ENCODE measurements around the gene SERTAD3. TPM values are rescaled to one million over a fixed set of nuclear protein-coding genes. Genes with fewer than 3 reads are reported as not detected.

Gene SERTAD3
- total RNA-seq, 4 donors from 2014 or later: 20.5 to 26.5 (median 25.0) TPM

GRCh38 chr19:40453151-40453735 lies 9.1 kb upstream of the SERTAD3 start:
- no peak overlapping the region for H3K4me3 ChIP-seq (ENCODE audit: low read depth, poor library complexity, severe bottlenecking)
- WGBS, 2 donors: 74 to 76% methylated on average over 5 of the region's 5 CpGs
- no peak for DNase-seq (ENCODE audit: low spot score in 2 of 2)
- intact Hi-C loops (cut with DNase I; ENCODE audit: low total_unique reads): no loop called here
- TF ChIP-seq CTCF (IDR thresholded peaks at IDR 0.05) (no peak), POLR2A (IDR thresholded peaks at IDR 0.05) (no peak)

- 68 to 72% methylated on average over 5 of the region's 5 CpGs for WGBS, 2 donors
- no peak overlapping the region for H3K4me3 ChIP-seq (ENCODE audit: low read depth, poor library complexity, severe bottlenecking)
- intact Hi-C loops (cut with DNase I; ENCODE audit: low total_unique reads): no loop called here
- DNase-seq (ENCODE audit: low spot score in 2 of 2): no peak
- TF ChIP-seq CTCF (IDR thresholded peaks at IDR 0.05) (no peak), POLR2A (IDR thresholded peaks at IDR 0.05) (no peak)
These were observed 7.9 kb upstream of the SERTAD3 start for GRCh38 chr19:40452016-40452415.

GRCh38 chr19:40450664-40451063 lies 6.5 kb upstream of the SERTAD3 start:
- WGBS, 2 donors: 95 to 99% methylated on average over 4 of the region's 4 CpGs

GRCh38 chr19:40449506-40449905 lies 5.4 kb upstream of the SERTAD3 start:
- TF ChIP-seq CTCF (IDR thresholded peaks at IDR 0.05) (no peak), POLR2A (IDR thresholded peaks at IDR 0.05) (no peak)
- intact Hi-C loops (cut with DNase I; ENCODE audit: low total_unique reads): no loop called here
- H3K4me3 ChIP-seq (ENCODE audit: low read depth, poor library complexity, severe bottlenecking): no peak overlapping the region
- 92 to 95% methylated on average over 4 of the region's 4 CpGs for WGBS, 2 donors
- DNase-seq (ENCODE audit: low spot score in 2 of 2): no peak

More at GRCh38 chr19:40450664-40451063, 6.5 kb upstream of the SERTAD3 start:
- intact Hi-C loops (cut with DNase I; ENCODE audit: low total_unique reads): no loop called here
- H3K4me3 ChIP-seq (ENCODE audit: low read depth, poor library complexity, severe bottlenecking): no peak overlapping the region
- TF ChIP-seq POLR2A (IDR thresholded peaks at IDR 0.05) (no peak), CTCF (IDR thresholded peaks at IDR 0.05) (no peak)
- DNase-seq (ENCODE audit: low spot score in 2 of 2): no peak

GRCh38 chr19:40446263-40446784 lies 2.2 kb upstream of the SERTAD3 start:
- intact Hi-C loops (cut with DNase I; ENCODE audit: low total_unique reads): no loop called here
- WGBS, 2 donors: 81% methylated on average over 8 of the region's 8 CpGs
- no peak overlapping the region for H3K4me3 ChIP-seq (ENCODE audit: low read depth, poor library complexity, severe bottlenecking)
- no peak for TF ChIP-seq CTCF (IDR thresholded peaks at IDR 0.05)
- TF ChIP-seq POLR2A (IDR thresholded peaks at IDR 0.05): no peak
- no peak for DNase-seq (ENCODE audit: low spot score in 2 of 2)

- no peak for TF ChIP-seq CTCF (IDR thresholded peaks at IDR 0.05)
- TF ChIP-seq POLR2A (IDR thresholded peaks at IDR 0.05): no peak
- WGBS, 2 donors: 45 to 51% methylated on average over 9 of the region's 9 CpGs
- intact Hi-C loops (cut with DNase I; ENCODE audit: low total_unique reads): no loop called here
- H3K4me3 ChIP-seq (ENCODE audit: low read depth, poor library complexity, severe bottlenecking): no peak overlapping the region
- no peak for DNase-seq (ENCODE audit: low spot score in 2 of 2)
These were observed 1.7 kb upstream of the SERTAD3 start for GRCh38 chr19:40445780-40446262.

All from lower leg skin (tissue), 4 donors.